Fibroblast of the aortic adventitia (primary cell): ENCODE results near the gene AKAP7. TPM values are rescaled to one million over a fixed set of nuclear protein-coding genes. Genes with fewer than 3 reads are reported as not detected.

Experiments used
- DNase-seq: peaks from one replicate; pipeline ENCODE4 v3.0.0-alpha.2; 2010; ENCODE audit warnings: low read depth
- H3K4me3 ChIP-seq: 2 replicates; pipeline ENCODE4 v1.5.1; 2011; ENCODE audit warnings: low read depth, mild to moderate bottlenecking, control low read depth, low read length, moderate library complexity
- CTCF ChIP-seq: IDR thresholded peaks from 2 replicates; pipeline ENCODE4 v1.5.1; 2011; ENCODE audit warnings: mild to moderate bottlenecking, low read length, control low read depth, inconsistent platforms; ENCODE audit not compliant: insufficient read depth
- total RNA-seq: library from RNA; depleted of rRNA; stranded (reverse); fragments of >200 nt; gene quantifications from 2 replicates; pipeline ENCODE4 v1.2.3, GENCODE V29; 2012; ENCODE audit warnings: low replicate concordance

AKAP7 gene
- total RNA-seq, 1 donor = 5.4 TPM

GRCh38 chr6:131285548-131285947 lies 150.3 kb downstream of the AKAP7 start:
- TF ChIP-seq CTCF = no peak

GRCh38 chr6:131286469-131287040 lies 151.3 kb downstream of the AKAP7 start:
- no peak for TF ChIP-seq CTCF
- DNase-seq = no peak
- H3K4me3 ChIP-seq = no peak overlapping the region

More at GRCh38 chr6:131285548-131285947, 150.3 kb downstream of the AKAP7 start:
- no peak for DNase-seq
- no peak overlapping the region for H3K4me3 ChIP-seq

GRCh38 chr6:131288214-131288613 lies 152.9 kb downstream of the AKAP7 start:
- no peak overlapping the region for H3K4me3 ChIP-seq
- DNase-seq = no peak
- TF ChIP-seq CTCF = no peak

- no peak for TF ChIP-seq CTCF
Measured at GRCh38 chr6:131290955-131291354, 155.7 kb downstream of the AKAP7 start.

GRCh38 chr6:131292145-131292938 lies 157.1 kb downstream of the AKAP7 start:
- no peak overlapping the region for H3K4me3 ChIP-seq
- TF ChIP-seq CTCF = no peak
- DNase-seq = no peak

More at GRCh38 chr6:131290955-131291354, 155.7 kb downstream of the AKAP7 start:
- H3K4me3 ChIP-seq = no peak overlapping the region
- DNase-seq = no peak

- no peak for DNase-seq
- no peak for TF ChIP-seq CTCF
- no peak overlapping the region for H3K4me3 ChIP-seq
Measured at GRCh38 chr6:131293472-131293911, 158.2 kb downstream of the AKAP7 start.
